Measurements from ENCODE around the gene SCYL3.
"Not testable (repeated sequence)": the region's sequence is repeated elsewhere in the genome, so short reads cannot be mapped to it uniquely, and the experiment has no call there.

The SCYL3 gene

GRCh38 chr1:169896013-169896412 lies 2.3 kb upstream of the SCYL3 start:
- no peak for DNase-seq

GRCh38 chr1:169894424-169895145 lies 889 bp upstream of the SCYL3 start:
- no peak for DNase-seq

DNA sequence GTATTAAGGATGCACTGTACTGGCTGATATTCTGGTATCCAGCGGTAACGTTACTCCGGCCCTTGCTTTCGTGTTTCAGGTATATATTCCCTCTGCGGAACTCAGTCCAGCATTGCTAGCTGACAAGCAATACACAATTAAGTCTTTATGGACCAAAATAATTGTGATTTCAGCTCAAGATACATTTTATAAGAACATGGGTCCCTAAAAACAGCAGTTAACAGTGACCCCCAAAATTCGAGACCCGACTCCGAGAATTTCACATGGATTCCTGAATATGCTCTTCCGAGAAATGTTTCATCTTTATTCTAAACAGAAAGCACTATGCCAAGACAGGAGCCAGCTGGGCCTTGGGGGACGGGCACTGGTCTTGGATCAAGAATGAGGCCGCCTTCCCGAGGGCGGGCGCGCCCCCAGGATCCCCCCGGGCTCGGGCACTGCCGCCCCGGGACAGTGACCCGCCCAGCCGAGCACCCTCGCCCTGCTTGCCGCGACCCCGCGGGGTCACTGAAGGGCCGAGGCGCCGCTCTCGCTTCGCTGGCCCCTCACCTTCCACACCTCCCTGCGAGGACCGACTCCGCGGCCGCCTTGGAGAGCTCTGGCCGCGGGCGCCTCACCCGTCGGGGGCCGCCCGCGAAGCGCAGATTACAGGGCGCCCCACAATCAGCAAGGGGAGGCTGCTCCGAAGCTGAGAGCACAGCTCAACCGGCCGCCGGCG lies 610 bp downstream of the SCYL3 start:
- no peak for DNase-seq

GRCh38 chr1:169892176-169892926 lies 1.3 kb downstream of the SCYL3 start:
- no peak for DNase-seq

GRCh38 chr1:169891539-169891885 lies 2.2 kb downstream of the SCYL3 start:
- DNase-seq: no peak

- no peak for DNase-seq
Measured at GRCh38 chr1:169890761-169891538, 2.7 kb downstream of the SCYL3 start.

DNA sequence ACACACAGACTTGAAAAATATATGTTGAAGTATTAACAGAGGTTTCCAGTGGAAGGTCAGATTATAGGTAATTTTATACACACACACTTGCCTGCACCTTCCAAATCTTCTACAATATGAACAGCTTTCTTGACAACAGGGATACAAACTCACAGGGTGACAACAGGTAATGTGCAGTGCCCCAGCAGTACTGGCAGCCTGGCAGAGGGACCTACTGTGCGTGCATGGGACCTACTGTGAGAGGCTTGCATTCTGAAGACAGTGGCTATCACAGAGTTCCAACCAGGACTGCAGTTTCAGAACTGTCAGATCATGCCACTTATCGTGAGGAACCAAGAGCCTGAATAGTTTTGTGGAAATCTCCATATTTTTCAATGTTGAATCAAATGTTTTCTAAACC lies 3.8 kb downstream of the SCYL3 start:
- DNase-seq: no peak

DNA sequence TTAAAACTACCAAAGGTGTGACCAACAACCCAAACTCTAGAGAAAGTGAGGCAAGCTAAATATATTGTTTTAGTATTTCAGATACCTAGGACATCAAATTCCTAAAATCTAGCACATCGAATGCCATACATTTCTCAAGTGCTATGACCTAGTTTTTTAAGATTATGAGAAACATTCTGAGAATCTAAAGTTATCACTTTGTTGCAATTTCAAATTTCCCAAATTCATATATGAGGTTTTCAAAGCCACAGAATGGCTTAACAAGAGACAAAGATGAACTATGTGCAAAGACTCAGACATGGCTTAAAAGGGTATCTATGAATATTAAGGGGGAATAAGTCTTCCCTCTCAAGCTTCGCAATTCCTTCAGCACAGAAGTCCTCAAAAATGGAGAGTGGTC lies 6.8 kb downstream of the SCYL3 start:
- no peak for DNase-seq

DNA sequence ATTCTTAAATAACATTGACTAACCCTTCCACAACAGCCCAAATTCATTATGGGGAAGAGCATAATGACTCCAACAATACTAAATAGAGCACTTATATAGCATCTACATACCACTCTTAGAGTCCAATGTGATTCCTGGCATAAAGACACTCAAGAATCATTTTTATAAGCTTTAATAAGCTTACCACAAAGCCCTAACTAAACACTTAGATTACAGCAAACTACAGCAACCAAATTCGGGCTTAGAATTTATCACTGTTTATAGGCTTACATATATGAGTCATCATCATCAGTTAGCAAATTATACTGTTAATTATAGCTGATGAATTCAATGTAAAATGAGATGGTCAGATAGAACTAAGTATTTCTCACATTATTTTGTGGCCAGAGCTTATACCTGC lies 7.3 kb downstream of the SCYL3 start:
- DNase-seq: no peak

DNA sequence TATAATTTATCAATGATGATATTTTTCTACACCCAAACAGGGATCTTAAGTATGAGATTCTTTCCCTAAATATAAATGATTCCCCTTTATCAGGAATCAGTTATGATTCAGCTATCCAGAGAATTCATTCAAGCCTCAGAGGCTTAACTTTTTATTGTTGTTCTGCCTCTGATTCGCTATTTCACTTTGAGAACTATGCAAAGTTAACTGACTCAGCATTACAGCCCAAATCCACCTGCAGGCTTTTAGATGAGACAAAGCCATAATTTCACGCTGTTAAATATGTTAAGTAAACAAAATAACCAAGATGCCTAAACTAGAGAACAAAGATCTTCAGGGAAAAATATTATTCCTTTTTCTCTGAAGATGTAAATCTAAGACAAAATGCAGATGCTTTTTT lies 8.5 kb downstream of the SCYL3 start:
- no peak for DNase-seq

GRCh38 chr1:169884634-169885033 lies 9.1 kb downstream of the SCYL3 start:
- no peak for DNase-seq

GRCh38 chr1:169882039-169882511 lies 11.6 kb downstream of the SCYL3 start:
- no peak for DNase-seq

- no peak for DNase-seq
Measured at GRCh38 chr1:169879034-169879840, 14.5 kb downstream of the SCYL3 start.

DNA sequence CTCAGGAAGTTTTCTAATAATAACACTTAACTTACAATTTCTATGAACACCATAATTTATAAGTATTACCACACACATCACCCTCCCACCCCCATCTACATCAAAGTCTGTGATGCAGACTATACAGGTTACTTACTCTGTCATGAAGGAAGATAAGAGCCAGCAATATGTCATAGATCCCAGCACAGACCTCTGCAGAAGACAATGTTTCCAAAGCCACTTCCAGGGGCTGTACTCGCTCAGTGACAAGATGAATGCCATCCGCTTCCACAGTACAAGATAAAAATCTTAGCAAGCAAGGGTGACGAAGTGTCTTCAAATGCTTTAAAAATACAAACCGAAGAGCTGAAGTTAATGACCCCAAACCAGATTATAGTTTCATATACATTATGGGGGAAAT lies 15.2 kb downstream of the SCYL3 start:
- no peak for DNase-seq

DNA sequence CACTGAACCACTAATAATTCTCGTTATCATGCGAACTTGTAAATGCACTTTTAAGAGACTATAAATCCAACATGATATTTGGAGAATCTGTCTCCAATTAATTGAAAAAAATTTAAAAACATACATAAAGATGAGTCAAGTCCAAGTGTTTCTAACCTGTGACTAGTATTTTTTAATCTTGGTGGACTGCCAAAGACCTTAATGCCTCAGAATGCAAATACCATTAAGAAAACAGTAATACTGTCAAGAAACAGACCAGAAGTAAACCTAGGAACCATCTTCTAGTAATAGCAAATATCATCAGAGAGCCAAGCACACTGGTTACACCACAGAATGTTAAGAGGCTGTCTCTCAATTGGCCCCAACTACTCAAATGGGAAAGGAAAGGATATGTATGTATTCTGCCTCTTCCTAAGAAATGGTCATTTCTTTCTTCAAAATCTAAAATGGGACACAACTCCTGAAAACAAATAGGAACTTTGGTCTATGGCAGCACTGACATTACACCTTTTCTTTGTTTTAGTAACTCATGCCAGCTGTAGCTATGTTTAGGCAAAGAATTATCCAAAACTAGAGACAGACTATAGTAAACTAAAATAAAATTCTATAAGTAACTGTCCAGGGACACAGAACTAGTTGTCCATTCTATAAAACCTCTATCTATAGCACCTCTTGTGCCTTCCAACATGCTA lies 15.8 kb downstream of the SCYL3 start:
- no peak for DNase-seq

- DNase-seq: peak; percentile 31
Measured at GRCh38 chr1:169874229-169874628, 19.5 kb downstream of the SCYL3 start.

DNA sequence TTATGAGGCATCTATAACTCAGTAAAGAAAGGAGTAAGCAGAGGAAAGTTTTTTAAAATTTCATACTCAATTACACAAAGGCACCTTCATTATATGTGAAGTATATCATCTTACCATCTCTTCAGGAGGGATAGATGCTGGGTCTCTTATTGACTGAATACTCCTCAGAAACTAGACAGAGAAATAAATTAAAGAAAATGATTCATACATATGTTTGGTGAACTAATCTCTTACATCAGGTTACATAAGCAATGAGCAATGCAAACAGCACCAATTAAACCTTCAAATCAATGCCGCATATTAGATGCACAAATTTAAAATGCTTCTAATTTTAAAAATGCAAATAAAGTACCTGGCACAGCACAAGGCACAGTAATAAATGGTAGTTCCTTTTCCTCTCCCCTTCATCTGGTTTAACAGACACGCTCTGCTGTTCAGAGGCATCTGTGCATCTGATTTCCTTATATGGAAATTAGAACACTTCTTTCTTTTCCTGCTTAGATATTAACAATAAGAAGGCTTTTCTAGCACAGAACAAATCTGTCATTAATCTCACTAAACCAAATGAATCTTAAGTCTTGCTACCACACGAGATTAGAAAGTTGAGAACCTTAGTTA lies 20.0 kb downstream of the SCYL3 start:
- no peak for DNase-seq

DNA sequence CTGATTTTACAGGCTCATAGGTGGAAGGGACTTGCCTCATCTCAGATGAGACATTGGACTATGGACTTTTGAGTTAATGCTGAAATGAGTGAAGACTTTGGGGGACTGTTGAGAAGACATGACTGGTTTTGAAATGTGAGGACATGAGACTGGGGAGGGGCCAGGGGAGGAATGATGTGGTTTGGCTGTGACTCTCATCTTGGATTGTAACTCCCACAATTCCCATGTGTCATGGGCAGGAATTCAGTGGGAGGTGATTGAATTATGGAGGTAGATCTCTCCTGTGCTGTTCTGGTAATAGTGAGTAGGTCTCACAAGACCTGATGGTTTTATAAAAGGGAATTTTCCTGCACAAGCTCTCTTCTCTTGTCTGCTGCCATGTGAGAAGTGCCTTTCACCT lies 20.8 kb downstream of the SCYL3 start:
- DNase-seq: no peak

DNA sequence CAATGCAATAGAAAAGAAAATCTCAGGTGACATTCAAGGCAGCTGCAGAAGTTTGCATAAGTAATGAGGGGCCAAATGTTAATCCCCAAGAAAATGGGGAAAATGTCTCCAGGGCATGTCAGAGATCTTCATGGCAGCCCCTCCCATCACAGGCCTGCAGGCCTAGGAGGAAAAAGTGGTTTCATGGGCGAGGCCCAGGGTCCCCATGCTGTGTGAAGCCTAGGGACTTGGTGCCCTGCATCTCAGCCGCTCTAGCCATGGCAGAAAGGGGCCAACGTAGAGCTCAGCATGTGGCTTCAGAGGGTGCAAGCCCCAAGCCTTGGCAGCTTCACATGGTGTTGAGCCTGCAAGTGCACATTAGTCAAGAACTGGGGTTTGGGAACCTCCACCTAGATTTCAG lies 21.7 kb downstream of the SCYL3 start:
- not testable (repeated sequence) for DNase-seq

DNA sequence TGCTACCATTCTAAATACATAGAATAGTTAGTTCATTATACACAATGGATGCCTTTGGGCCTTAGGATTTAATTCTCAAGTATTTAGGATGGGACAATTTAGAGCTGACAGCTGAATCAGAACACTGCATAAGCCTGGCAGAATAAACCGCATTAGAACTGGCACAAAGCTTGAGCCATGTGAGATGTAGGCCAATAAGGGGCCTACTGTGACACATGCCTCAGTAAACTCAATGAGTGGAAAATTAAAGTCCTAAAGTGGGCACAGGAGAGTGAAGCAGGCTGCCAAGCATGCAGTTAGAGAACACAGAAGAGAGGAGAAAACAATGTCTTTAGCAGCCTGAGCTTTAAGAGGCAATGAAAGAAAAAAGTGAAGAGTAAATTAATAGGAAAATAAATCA lies 24.3 kb downstream of the SCYL3 start:
- no peak for DNase-seq

DNA sequence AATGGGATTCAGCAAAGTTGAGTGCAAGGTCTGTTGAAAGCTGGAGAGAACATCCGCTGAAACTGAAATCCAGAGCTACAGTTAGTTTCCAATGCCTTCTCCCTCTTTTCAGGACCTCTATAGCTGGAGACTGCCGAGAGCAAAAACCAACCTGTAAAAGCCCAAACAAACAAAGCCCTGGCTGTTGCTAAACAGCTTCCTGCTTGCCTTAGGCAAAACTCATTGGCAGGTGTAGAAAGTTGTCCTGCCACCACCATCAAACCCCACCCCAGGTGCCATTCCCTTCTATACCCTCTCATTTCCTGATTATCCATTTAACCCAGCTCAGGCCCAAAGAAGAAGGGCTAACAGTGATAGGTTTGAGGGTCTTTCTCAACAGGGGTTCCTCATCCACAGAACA lies 24.7 kb downstream of the SCYL3 start:
- DNase-seq: no peak

All from T1000 (cell line).